Measurements from ENCODE around the gene UCHL1. TPM values are rescaled to one million over a fixed set of nuclear protein-coding genes. Genes with fewer than 3 reads are reported as not detected.

The UCHL1 gene
- total and polyA plus RNA-seq, 2 of the 13 experiments (the other 11 are each of a cell fraction or from before 2014, with no cell fraction given), result not detected

DNA sequence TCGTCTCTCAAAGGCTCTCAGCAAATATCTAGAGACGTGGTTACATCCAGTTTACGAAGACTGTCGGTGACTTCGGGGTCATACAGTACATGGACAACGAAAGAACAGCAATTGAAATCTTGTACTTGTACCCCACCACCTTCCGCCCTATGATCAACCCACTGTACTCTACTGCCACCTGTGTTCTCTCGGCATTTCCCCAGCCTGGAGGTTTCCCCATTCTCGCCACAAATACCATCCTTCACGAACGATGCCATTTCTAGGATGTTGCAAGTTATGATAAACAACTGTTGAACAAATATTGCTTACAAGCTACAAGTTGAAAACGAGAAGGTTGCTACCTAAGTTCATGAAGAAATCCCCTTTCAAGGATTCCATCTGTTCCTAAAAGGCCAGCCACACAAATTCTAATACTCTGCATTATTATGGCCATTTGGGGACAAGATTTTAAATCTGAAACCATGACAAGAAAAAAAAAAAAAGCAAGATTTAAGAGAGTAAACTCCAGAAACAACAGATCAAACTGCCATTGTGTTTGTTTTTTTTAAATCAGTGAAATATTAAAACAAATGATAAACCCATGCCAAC lies 44.0 kb upstream of the UCHL1 start (continued):
- no peak for TF ChIP-seq LBX2 (CRISPR knock-in tag; IDR thresholded peaks at IDR 0.05; ENCODE audit: borderline replicate concordance)
- no peak for TF ChIP-seq GATA4 (IDR thresholded peaks at IDR 0.05; ENCODE audit: borderline replicate concordance, low read depth)
- TF ChIP-seq MAX (IDR thresholded peaks at IDR 0.05), result no peak
- TF ChIP-seq POLR2G (IDR thresholded peaks at IDR 0.05; ENCODE audit: low read depth, low read length), result no peak
- TF ChIP-seq FOXK2 (IDR thresholded peaks at IDR 0.05), result no peak
- TF ChIP-seq ZNF224 (CRISPR knock-in tag; IDR thresholded peaks at IDR 0.05), result no peak
- 0 out of 2 replicates have a peak, but pooled peaks have one; percentile 29 for TF ChIP-seq KMT2B (CRISPR knock-in tag; IDR thresholded peaks at IDR 0.05)
- no peak for TF ChIP-seq BHLHE40 (IDR thresholded peaks at IDR 0.05; ENCODE audit: low read length)
- no peak for TF ChIP-seq ZBTB3 (CRISPR knock-in tag; IDR thresholded peaks at IDR 0.05; ENCODE audit: borderline replicate concordance, low read depth)
- TF ChIP-seq ZBTB8A (CRISPR knock-in tag; IDR thresholded peaks at IDR 0.05; ENCODE audit: borderline replicate concordance, low read depth), result no peak
- 0 out of 2 replicates have a peak, but pooled peaks have one; percentile 24 for TF ChIP-seq KDM1A (CRISPR knock-in tag; IDR thresholded peaks at IDR 0.05)
- TF ChIP-seq HMGXB3 (CRISPR knock-in tag; IDR thresholded peaks at IDR 0.05; ENCODE audit: borderline replicate concordance), result no peak
- TF ChIP-seq ZNF737 (CRISPR knock-in tag; IDR thresholded peaks at IDR 0.05; ENCODE audit: borderline replicate concordance), result no peak
- TF ChIP-seq XRCC5 (optimal IDR thresholded peaks at IDR 0.05; ENCODE audit: low read length), result peak; percentile 36
- 0 out of 2 replicates have a peak, but pooled peaks have one; percentile 40 for TF ChIP-seq KAT8 (CRISPR knock-in tag; IDR thresholded peaks at IDR 0.05)
- no peak for TF ChIP-seq ZNF496 (CRISPR knock-in tag; IDR thresholded peaks at IDR 0.05; ENCODE audit: insufficient replicate concordance)
- TF ChIP-seq U2AF1 (optimal IDR thresholded peaks at IDR 0.05; ENCODE audit: low read depth, low read length), result no peak
- no peak for TF ChIP-seq ZNF136 (CRISPR knock-in tag; IDR thresholded peaks at IDR 0.05; ENCODE audit: low read depth)
- TF ChIP-seq, protein P1, sequence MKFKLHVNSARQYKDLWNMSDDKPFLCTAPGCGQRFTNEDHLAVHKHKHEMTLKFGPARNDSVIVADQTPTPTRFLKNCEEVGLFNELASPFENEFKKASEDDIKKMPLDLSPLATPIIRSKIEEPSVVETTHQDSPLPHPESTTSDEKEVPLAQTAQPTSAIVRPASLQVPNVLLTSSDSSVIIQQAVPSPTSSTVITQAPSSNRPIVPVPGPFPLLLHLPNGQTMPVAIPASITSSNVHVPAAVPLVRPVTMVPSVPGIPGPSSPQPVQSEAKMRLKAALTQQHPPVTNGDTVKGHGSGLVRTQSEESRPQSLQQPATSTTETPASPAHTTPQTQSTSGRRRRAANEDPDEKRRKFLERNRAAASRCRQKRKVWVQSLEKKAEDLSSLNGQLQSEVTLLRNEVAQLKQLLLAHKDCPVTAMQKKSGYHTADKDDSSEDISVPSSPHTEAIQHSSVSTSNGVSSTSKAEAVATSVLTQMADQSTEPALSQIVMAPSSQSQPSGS (CRISPR knock-in tag; IDR thresholded peaks at IDR 0.05), result no peak
- TF ChIP-seq ZNF605 (CRISPR knock-in tag; IDR thresholded peaks at IDR 0.05), result no peak
- no peak for TF ChIP-seq ZSCAN22 (CRISPR knock-in tag; IDR thresholded peaks at IDR 0.05)
- peak; percentile 78 for TF ChIP-seq ZNF800 (CRISPR knock-in tag; IDR thresholded peaks at IDR 0.05)
- TF ChIP-seq KLF16 (CRISPR knock-in tag; IDR thresholded peaks at IDR 0.05), result 0 out of 4 replicates have a peak, but pooled peaks of 1 of the 2 experiments have one; percentile 22
